Thoracic aorta (tissue), 2 donors: ENCODE measurements around the gene FAM72A. TPM values are rescaled to one million over a fixed set of nuclear protein-coding genes. Genes with fewer than 3 reads are reported as not detected.
"Not testable (repeated sequence)": the region's sequence is repeated elsewhere in the genome, so short reads cannot be mapped to it uniquely, and the experiment has no call there.

ENCODE experiments used
- ATAC-seq: fragments of 150-250 bp; one replicate; pipeline ENCODE4 v1.8.0; 2017; ENCODE audit warnings: low read depth; ENCODE audit not compliant: insufficient number of reproducible peaks, low FRiP score
- DNase-seq: peaks from one replicate; pipeline ENCODE4 v3.0.0-alpha.2; 2020; ENCODE audit warnings: low spot score
- H3K27ac ChIP-seq, 2 donors: fragments of 200-600 bp; sonication (generic); 1 replicate in 1 of 2; 2 replicates in 1 of 2; pipeline ENCODE4 v1.5.1; 2016; ENCODE audit warnings: mild to moderate bottlenecking in 2 of 2, moderate library complexity in 2 of 2
- H3K27me3 ChIP-seq: fragments of 200-600 bp; sonication (generic); replicated peaks from 2 replicates; pipeline ENCODE4 v1.6.0; 2016; ENCODE audit warnings: mild to moderate bottlenecking; ENCODE audit not compliant: insufficient read depth
- H3K36me3 ChIP-seq: fragments of 200-600 bp; sonication (generic); one replicate; pipeline ENCODE4 v1.5.1; 2016
- H3K4me1 ChIP-seq, 2 donors: fragments of 200-600 bp; sonication (generic); 1 replicate in 1 of 2; 2 replicates in 1 of 2; pipeline versions ENCODE4 v1.5.1 to v1.6.0; 2016; ENCODE audit warnings: low read depth in 2 of 2, mild to moderate bottlenecking in 1 of 2; ENCODE audit not compliant: control insufficient read depth in 1 of 2
- H3K4me3 ChIP-seq: fragments of 200-600 bp; sonication (generic); 2 replicates; pipeline ENCODE4 v1.5.1; 2016; ENCODE audit warnings: mild to moderate bottlenecking
- H3K9me3 ChIP-seq: fragments of 200-600 bp; sonication (generic); 2 replicates; pipeline ENCODE4 v1.5.1; 2016
- CTCF ChIP-seq: fragments of 200-600 bp; sonication (generic); IDR thresholded peaks from one replicate; pipeline ENCODE4 v1.5.1; 2019; ENCODE audit warnings: antibody characterized with exemption
- total RNA-seq, 2 donors: library from RNA; depleted of rRNA; stranded (reverse); fragments of >200 nt; gene quantifications; one replicate each; pipeline versions ENCODE4 v1.1.0 to v1.2.3, GENCODE V29; 2016

Gene FAM72A
- total RNA-seq, 2 donors from 2014 or later = 2.8 to 4.9 TPM

GRCh38 chr1:206175459-206176113 is 27.1 kb downstream of the FAM72A start:
- H3K4me3 ChIP-seq, ATAC-seq, DNase-seq, H3K9me3 ChIP-seq, H3K4me1 ChIP-seq, H3K36me3 ChIP-seq, H3K27ac ChIP-seq, H3K27me3 ChIP-seq: not testable (repeated sequence)

- H3K4me1 ChIP-seq, DNase-seq, H3K4me3 ChIP-seq, H3K9me3 ChIP-seq, ATAC-seq, H3K27ac ChIP-seq, H3K36me3 ChIP-seq, H3K27me3 ChIP-seq: not testable (repeated sequence)
- peak; percentile 12 for TF ChIP-seq CTCF
These were observed 28.3 kb downstream of the FAM72A start for GRCh38 chr1:206174182-206174868.

GRCh38 chr1:206173110-206173719 is 29.4 kb downstream of the FAM72A start:
- H3K27me3 ChIP-seq, DNase-seq, H3K9me3 ChIP-seq, H3K36me3 ChIP-seq, H3K27ac ChIP-seq, ATAC-seq, H3K4me3 ChIP-seq, H3K4me1 ChIP-seq: not testable (repeated sequence)

- not testable (repeated sequence) for H3K9me3 ChIP-seq, ATAC-seq, H3K4me1 ChIP-seq, H3K4me3 ChIP-seq, H3K27ac ChIP-seq, DNase-seq, H3K27me3 ChIP-seq, H3K36me3 ChIP-seq
These were observed 32.8 kb downstream of the FAM72A start for GRCh38 chr1:206169794-206170193.

- not testable (repeated sequence) for H3K27me3 ChIP-seq, H3K9me3 ChIP-seq, H3K4me1 ChIP-seq, H3K27ac ChIP-seq, DNase-seq, H3K36me3 ChIP-seq, H3K4me3 ChIP-seq
- peak; percentile 71 for ATAC-seq
These were observed 35.1 kb downstream of the FAM72A start for GRCh38 chr1:206167350-206168029.

- H3K27ac ChIP-seq = no peak overlapping the region
- DNase-seq (no peak), ATAC-seq (no peak)
- no peak overlapping the region for H3K4me3 ChIP-seq
- H3K27me3 ChIP-seq = no peaks in the 10 kb centered on the region
- H3K4me1 ChIP-seq = no peaks in the 10 kb centered on the region
- no peaks in the 10 kb centered on the region for H3K36me3 ChIP-seq
- TF ChIP-seq CTCF = no peak
- no peaks in the 10 kb centered on the region for H3K9me3 ChIP-seq
These were observed 56.8 kb downstream of the FAM72A start for GRCh38 chr1:206145771-206146290.

GRCh38 chr1:206144605-206145004 is 58.0 kb downstream of the FAM72A start:
- Histone ChIP-seq H3K27ac (no peak overlapping the region), H3K36me3 (no peaks in the 10 kb centered on the region), H3K4me1 (no peaks in the 10 kb centered on the region), H3K9me3 (no peaks in the 10 kb centered on the region), H3K4me3 (no peak overlapping the region), H3K27me3 (no peaks in the 10 kb centered on the region)
- no peak for DNase-seq
- TF ChIP-seq CTCF = no peak
- ATAC-seq = no peak
